PC-9 (cell line): Measurements from ENCODE around the gene RGS3. TPM values are rescaled to one million over a fixed set of nuclear protein-coding genes. Genes with fewer than 3 reads are reported as not detected.

ENCODE experiments used
- BruUV-seq: library from RNA; stranded (reverse); fragments of 400-500 nt; replicated peaks from 2 replicates; lab custom pipeline; 2021; lab: Mats Ljungman, UMichigan
- CTCF ChIA-PET: fragments of 300-600 bp; sonication (Branson Sonifier 250); formaldehyde crosslinking; loops from one replicate; lab custom pipeline; 2022; ENCODE audit warnings: antibody characterized with exemption; lab: Charles Lee
- POLR2A ChIA-PET: fragments of 300-600 bp; sonication (Branson Sonifier 250); formaldehyde crosslinking; loops from one replicate; lab custom pipeline; 2022; ENCODE audit warnings: antibody characterized with exemption; ENCODE audit not compliant: unreplicated experiment; lab: Charles Lee
- DNase-seq, 2 experiments: peaks; one replicate each; pipeline versions ENCODE4 v3.0.0 to v3.0.0-alpha.2; 2015 to 2022; ENCODE audit warnings: mixed read lengths in 1 of 2
- H2AFZ ChIP-seq: fragments of 200-600 bp; sonication (generic); 2 replicates; pipeline ENCODE4 v1.8.1; 2017; ENCODE audit warnings: antibody characterized with exemption
- H3F3A ChIP-seq: fragments of 200-600 bp; sonication (generic); 2 replicates; pipeline ENCODE4 v1.8.1; 2017; ENCODE audit warnings: antibody characterized with exemption, mild to moderate bottlenecking, low read depth; ENCODE audit not compliant: insufficient read depth
- H3K27ac ChIP-seq: fragments of 200-600 bp; sonication (generic); 2 replicates; pipeline ENCODE4 v1.6.1; 2016; ENCODE audit warnings: mixed run types
- H3K27me3 ChIP-seq: fragments of 200-600 bp; sonication (generic); 2 replicates; pipeline ENCODE4 v1.6.1; 2016; ENCODE audit warnings: low read depth, mixed run types; ENCODE audit not compliant: insufficient read depth
- H3K36me3 ChIP-seq: fragments of 200-600 bp; sonication (generic); 2 replicates; pipeline ENCODE4 v1.6.1; 2016; ENCODE audit warnings: low read depth, mixed run types
- H3K4me1 ChIP-seq: fragments of 200-600 bp; sonication (generic); replicated peaks from 2 replicates; pipeline ENCODE4 v1.6.1; 2016; ENCODE audit warnings: mixed run types; ENCODE audit not compliant: insufficient read depth
- H3K4me2 ChIP-seq: fragments of 200-600 bp; sonication (generic); 2 replicates; pipeline ENCODE4 v1.6.1; 2017; ENCODE audit warnings: mixed run types
- H3K4me3 ChIP-seq: fragments of 200-600 bp; sonication (generic); 2 replicates; pipeline ENCODE4 v1.6.1; 2016; ENCODE audit warnings: mixed run types
- H3K79me2 ChIP-seq: fragments of 200-600 bp; sonication (generic); 2 replicates; pipeline ENCODE4 v1.6.1; 2017; ENCODE audit warnings: low read depth, mixed run types
- H3K9me2 ChIP-seq: fragments of 200-600 bp; sonication (generic); 2 replicates; pipeline ENCODE4 v1.8.1; 2017; ENCODE audit warnings: mild to moderate bottlenecking; ENCODE audit not compliant: insufficient read depth
- H3K9me3 ChIP-seq: fragments of 200-600 bp; sonication (generic); 2 replicates; pipeline ENCODE4 v1.8.1; 2016; ENCODE audit warnings: low read depth; ENCODE audit not compliant: insufficient read depth
- H4K20me1 ChIP-seq: fragments of 200-600 bp; sonication (generic); 2 replicates; pipeline ENCODE4 v1.8.1; 2017; ENCODE audit not compliant: insufficient read depth
- EZH2 ChIP-seq: fragments of 200-600 bp; sonication (generic); IDR thresholded peaks from 2 replicates; pipeline ENCODE4 v1.8.0; 2017; ENCODE audit warnings: antibody characterized with exemption, low read depth
- intact Hi-C: fragments of 100-400 bp; cut with micrococcal nuclease; formaldehyde crosslinking; loops from one replicate; pipeline ENCODE4 v1.10.0; 2022; ENCODE audit not compliant: unreplicated experiment
- total RNA-seq: library from RNA; stranded (reverse); gene quantifications from 2 replicates; pipeline ENCODE4 v1.2.3, GENCODE V29; 2021
- TF ChIP-seq, protein P1 (sequence below): fragments of 200-600 bp; sonication (generic); conservative IDR thresholded peaks from 2 replicates; pipeline ENCODE4 v1.6.1; 2017; ENCODE audit warnings: mixed run types, antibody characterized with exemption, mild to moderate bottlenecking, moderate library complexity

RGS3 gene
- total RNA-seq, 1 experiment from 2014 or later = 75.8 TPM

DNA sequence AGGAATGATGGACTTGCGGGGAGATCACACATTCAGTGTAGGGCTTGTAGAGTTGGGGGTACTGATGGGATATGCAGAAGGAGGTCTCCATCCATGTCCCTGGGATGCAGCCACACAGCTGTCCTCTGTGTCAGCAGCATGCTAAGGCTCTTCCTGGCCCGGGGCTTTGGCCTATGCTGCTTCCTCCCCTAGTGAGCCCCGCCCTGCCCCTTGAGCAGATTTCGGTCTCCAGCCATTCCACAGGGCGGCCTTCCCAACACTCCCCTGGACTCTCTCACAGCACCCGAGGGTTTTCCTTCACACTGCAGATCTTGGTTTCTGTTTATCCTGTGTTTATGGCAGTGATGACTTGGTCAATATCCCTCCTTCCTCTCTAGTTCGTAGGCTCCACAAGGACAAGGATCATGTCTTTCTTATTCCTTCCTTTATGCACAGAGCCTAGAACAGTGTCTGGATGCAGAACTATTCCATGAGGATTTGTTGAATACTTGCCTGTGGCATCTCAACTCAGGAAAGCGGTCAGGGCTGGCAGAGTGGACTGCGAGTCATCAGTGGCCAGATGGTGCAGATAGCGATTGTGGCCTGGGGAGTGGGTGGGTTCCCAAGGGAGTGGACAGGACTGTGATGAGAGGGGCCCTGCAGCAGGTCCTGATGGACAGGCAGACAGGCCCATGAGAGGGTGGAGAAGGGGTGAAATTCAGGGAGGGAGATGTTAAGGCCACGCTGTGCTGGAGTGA, 114.2 kb downstream of the RGS3 start:
- peaks cover 78% of the 10 kb centered on the region for H3K4me1 ChIP-seq
- H3K9me2 ChIP-seq = no peaks in the 10 kb centered on the region
- POLR2A ChIA-PET = interaction anchor here (0.6 to 0.7 kb wide), 2 partner anchors 12 to 18 kb away, joined by 3 read pairs; no protein-coding TSS in a partner anchor

DNA sequence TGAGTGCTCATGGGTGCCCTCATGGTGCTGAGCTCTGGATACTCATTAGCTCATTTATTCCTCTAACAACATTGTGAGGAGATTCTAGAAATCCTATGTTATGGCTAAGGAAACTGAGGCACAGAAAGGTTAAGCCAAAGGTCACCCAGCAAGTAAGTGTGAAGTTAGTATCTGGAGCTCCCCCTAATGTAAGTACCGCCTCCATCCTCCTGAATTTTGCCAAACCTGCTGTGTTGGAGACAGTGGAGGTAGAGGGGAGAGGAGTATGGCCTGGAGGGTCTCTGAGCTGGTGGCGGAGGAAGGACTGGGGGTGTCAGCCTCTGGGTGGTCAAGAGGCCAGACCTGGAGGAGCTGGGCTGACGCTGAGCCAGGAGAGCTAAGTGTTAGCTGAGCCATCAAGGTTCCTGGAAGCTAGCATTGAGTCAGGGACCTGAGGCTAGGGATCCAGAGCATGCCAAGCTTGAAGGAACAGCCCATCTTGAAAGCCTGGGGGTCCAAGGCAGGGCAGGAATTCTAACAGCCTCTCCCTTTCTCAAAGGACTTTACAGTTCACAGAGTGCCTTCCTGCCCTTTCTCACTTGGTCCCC, 114.8 kb downstream of the RGS3 start:
- Histone ChIP-seq H3K36me3 (no peaks in the 10 kb centered on the region), H3K27me3 (no peaks in the 10 kb centered on the region), H3K4me3 (no peak overlapping the region), H3K9me2 (no peaks in the 10 kb centered on the region), H4K20me1 (no peaks in the 10 kb centered on the region), H3F3A (peaks cover 42% of the 10 kb centered on the region), H3K27ac (peak overlapping the region; percentile 93), H3K4me1 (peaks cover 78% of the 10 kb centered on the region), H3K4me2 (peak overlapping the region; percentile 63), H3K9me3 (no peaks in the 10 kb centered on the region), H3K79me2 (peaks cover 19% of the 10 kb centered on the region), H2AFZ (no peak overlapping the region)
- ChIA-PET POLR2A (interaction anchor here (0.6 to 0.7 kb wide), 7 partner anchors 13 to 547 kb away, joined by 3 to 6 read pairs (median 3); partner anchors contain the start of genes CDC26 and PRPF4), CTCF (interaction anchor here (0.6 to 1.6 kb wide), 2 partner anchors 13 to 1404 kb away, joined by 7 to 12 read pairs; no protein-coding TSS in a partner anchor)
- TF ChIP-seq, protein P1, sequence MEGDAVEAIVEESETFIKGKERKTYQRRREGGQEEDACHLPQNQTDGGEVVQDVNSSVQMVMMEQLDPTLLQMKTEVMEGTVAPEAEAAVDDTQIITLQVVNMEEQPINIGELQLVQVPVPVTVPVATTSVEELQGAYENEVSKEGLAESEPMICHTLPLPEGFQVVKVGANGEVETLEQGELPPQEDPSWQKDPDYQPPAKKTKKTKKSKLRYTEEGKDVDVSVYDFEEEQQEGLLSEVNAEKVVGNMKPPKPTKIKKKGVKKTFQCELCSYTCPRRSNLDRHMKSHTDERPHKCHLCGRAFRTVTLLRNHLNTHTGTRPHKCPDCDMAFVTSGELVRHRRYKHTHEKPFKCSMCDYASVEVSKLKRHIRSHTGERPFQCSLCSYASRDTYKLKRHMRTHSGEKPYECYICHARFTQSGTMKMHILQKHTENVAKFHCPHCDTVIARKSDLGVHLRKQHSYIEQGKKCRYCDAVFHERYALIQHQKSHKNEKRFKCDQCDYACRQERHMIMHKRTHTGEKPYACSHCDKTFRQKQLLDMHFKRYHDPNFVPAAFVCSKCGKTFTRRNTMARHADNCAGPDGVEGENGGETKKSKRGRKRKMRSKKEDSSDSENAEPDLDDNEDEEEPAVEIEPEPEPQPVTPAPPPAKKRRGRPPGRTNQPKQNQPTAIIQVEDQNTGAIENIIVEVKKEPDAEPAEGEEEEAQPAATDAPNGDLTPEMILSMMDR = no peak
- no peak for TF ChIP-seq EZH2
- intact Hi-C loops = loop anchor here (1.0 kb wide), 1 partner anchor 13 kb away; no protein-coding TSS in a partner anchor
- no peak for DNase-seq
- no TSS peak for BruUV-seq

More for the DNA sequence above, 114.2 kb downstream of the RGS3 start:
- Histone ChIP-seq H4K20me1 (no peaks in the 10 kb centered on the region), H3K9me3 (no peaks in the 10 kb centered on the region), H2AFZ (no peak overlapping the region), H3K79me2 (peaks cover 19% of the 10 kb centered on the region), H3K4me2 (peak overlapping the region; percentile 63), H3K27me3 (no peaks in the 10 kb centered on the region), H3K36me3 (no peaks in the 10 kb centered on the region), H3F3A (peaks cover 42% of the 10 kb centered on the region), H3K4me3 (no peak overlapping the region), H3K27ac (peak overlapping the region; percentile 93)
- intact Hi-C loops = loop anchor here (1.0 kb wide), 1 partner anchor 12 kb away; no protein-coding TSS in a partner anchor
- CTCF ChIA-PET = interaction anchor here (0.6 to 1.6 kb wide), 2 partner anchors 14 to 1403 kb away, joined by 7 to 12 read pairs; no protein-coding TSS in a partner anchor
- TF ChIP-seq EZH2 = no peak
- TF ChIP-seq, protein P1 = no peak
- peak; percentile 44 to 66 for DNase-seq
- BruUV-seq = no TSS peak

DNA sequence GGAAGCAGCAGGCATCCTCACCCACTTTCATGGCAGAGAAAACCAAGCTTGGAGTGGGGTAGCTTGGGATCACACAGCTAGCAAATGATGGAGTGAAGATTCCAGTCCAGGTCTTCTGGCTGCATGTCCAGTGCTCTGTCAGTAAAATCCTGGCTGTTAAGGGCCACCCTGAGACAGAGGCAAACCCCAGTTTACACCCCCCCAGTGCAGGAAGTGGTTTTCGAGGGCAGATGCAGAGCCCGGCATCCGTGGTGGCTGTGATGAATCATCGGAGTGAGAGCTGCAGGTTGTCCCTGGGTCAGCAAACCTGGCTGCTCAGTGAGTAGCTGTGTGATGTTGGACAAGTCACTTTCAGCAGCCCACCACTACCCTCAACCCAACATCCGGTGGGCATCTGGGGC, 115.4 kb downstream of the RGS3 start:
- H2AFZ ChIP-seq = no peak overlapping the region

More for the DNA sequence above, 115.4 kb downstream of the RGS3 start:
- H3K4me2 ChIP-seq = peak overlapping the region; percentile 87
- peaks cover 42% of the 10 kb centered on the region for H3F3A ChIP-seq
- no peak for TF ChIP-seq EZH2
- TF ChIP-seq, protein P1 = no peak
- no TSS peak for BruUV-seq
- no peaks in the 10 kb centered on the region for H4K20me1 ChIP-seq
- no peaks in the 10 kb centered on the region for H3K36me3 ChIP-seq
- H3K4me1 ChIP-seq = peaks cover 73% of the 10 kb centered on the region
- H3K27me3 ChIP-seq = no peaks in the 10 kb centered on the region
- H3K9me2 ChIP-seq = no peaks in the 10 kb centered on the region
- peak overlapping the region; percentile 93 for H3K27ac ChIP-seq
- H3K9me3 ChIP-seq = no peaks in the 10 kb centered on the region
- ChIA-PET POLR2A (interaction anchor here (0.6 kb wide), 6 partner anchors 14 to 1487 kb away, joined by 3 to 6 read pairs (median 4); partner anchors contain the start of genes CDC26 and PRPF4), CTCF (interaction anchor here (0.9 to 1.6 kb wide), 2 partner anchors 13 to 223 kb away, joined by 3 to 7 read pairs; no protein-coding TSS in a partner anchor)
- DNase-seq = peak; percentile 91 to 92
- peaks cover 19% of the 10 kb centered on the region for H3K79me2 ChIP-seq
- intact Hi-C loops = loop anchor here (1.0 kb wide), 2 partner anchors 14 to 41 kb away; no protein-coding TSS in a partner anchor
- peak overlapping the region; percentile 45; the same call in 1 of the 2 replicates for H3K4me3 ChIP-seq
